CD14-positive monocyte (primary cell): ENCODE data around the gene DNAJB1. TPM values are rescaled to one million over a fixed set of nuclear protein-coding genes. Genes with fewer than 3 reads are reported as not detected.
A peak's percentile ranks its signal among the peaks of the same experiment; 100 is the strongest.
"Not testable (repeated sequence)": the region's sequence is repeated elsewhere in the genome, so short reads cannot be mapped to it uniquely, and the experiment has no call there.

Source experiments
- DNase-seq, 3 donors: peaks; one replicate each; pipeline ENCODE4 v3.0.0-alpha.2; 2011 to 2022
- H2AFZ ChIP-seq: 2 replicates; pipeline ENCODE4 v1.6.0; 2012; ENCODE audit warnings: mild to moderate bottlenecking, low read depth, low read length, inconsistent platforms; ENCODE audit not compliant: insufficient read depth, poor library complexity, severe bottlenecking
- H3K27ac ChIP-seq, 2 donors: 1 replicate in 1 of 2; 2 replicates in 1 of 2; pipeline ENCODE4 v1.5.1; 2012 to 2013; ENCODE audit warnings: low read length in 2 of 2, control low read depth in 1 of 2, inconsistent platforms in 1 of 2, low read depth in 1 of 2, mild to moderate bottlenecking in 1 of 2
- H3K27me3 ChIP-seq, 2 donors: one replicate each; pipeline versions ENCODE4 v1.6.0 to v1.6.1; 2011 to 2013; ENCODE audit warnings: low read length in 2 of 2; ENCODE audit not compliant: control insufficient read depth in 2 of 2, insufficient read depth in 2 of 2
- H3K36me3 ChIP-seq, 2 donors: replicated peaks in 1 of 2; 1 replicate in 1 of 2; 2 replicates in 1 of 2; pipeline versions ENCODE4 v1.5.1 to v1.6.1; 2012 to 2013; ENCODE audit warnings: low read length in 2 of 2, control low read depth in 1 of 2, inconsistent platforms in 1 of 2, mild to moderate bottlenecking in 1 of 2; ENCODE audit not compliant: insufficient read depth in 2 of 2, control insufficient read depth in 1 of 2
- H3K4me1 ChIP-seq, 2 donors: 1 replicate in 1 of 2; 2 replicates in 1 of 2; pipeline versions ENCODE4 v1.5.1 to v1.6.1; 2012 to 2013; ENCODE audit warnings: low read length in 2 of 2, control low read depth in 1 of 2, inconsistent platforms in 1 of 2, mild to moderate bottlenecking in 1 of 2, moderate library complexity in 1 of 2; ENCODE audit not compliant: insufficient read depth in 2 of 2, control insufficient read depth in 1 of 2
- H3K4me2 ChIP-seq: replicated peaks from 2 replicates; pipeline ENCODE3; 2012; ENCODE audit warnings: low read length, moderate library complexity, mild to moderate bottlenecking; ENCODE audit not compliant: poor library complexity, severe bottlenecking; ENCODE audit errors: extremely low read depth
- H3K4me3 ChIP-seq, 3 experiments: fragments of 200-600 bp in 1 of 3; sonication (generic) in 1 of 3; replicated peaks in 1 of 3; 1 replicate in 2 of 3; 2 replicates in 1 of 3; pipeline ENCODE4 v1.5.1; 2011 to 2013; ENCODE audit warnings: low read length in 3 of 3, mild to moderate bottlenecking in 3 of 3, control low read depth in 2 of 3, low read depth in 2 of 3, inconsistent platforms in 1 of 3, moderate library complexity in 1 of 3
- H3K79me2 ChIP-seq: 2 replicates; pipeline ENCODE4 v1.6.0; 2012; ENCODE audit warnings: mild to moderate bottlenecking, control low read depth, inconsistent platforms, low read length, moderate library complexity; ENCODE audit not compliant: insufficient read depth
- H3K9ac ChIP-seq: 2 replicates; pipeline ENCODE4 v1.6.0; 2017; ENCODE audit warnings: low read length, mild to moderate bottlenecking; ENCODE audit not compliant: insufficient read depth, poor library complexity, severe bottlenecking
- H3K9me3 ChIP-seq, 2 donors: replicated peaks in 1 of 2; 1 replicate in 1 of 2; 2 replicates in 1 of 2; pipeline versions ENCODE4 v1.5.1 to v1.6.1; 2012 to 2013; ENCODE audit warnings: low read length in 2 of 2, control low read depth in 1 of 2; ENCODE audit not compliant: control insufficient read depth in 1 of 2, insufficient read depth in 1 of 2
- H4K20me1 ChIP-seq: 2 replicates; pipeline ENCODE4 v1.6.0; 2012; ENCODE audit warnings: mild to moderate bottlenecking, low read length, control low read depth, moderate library complexity; ENCODE audit not compliant: insufficient read depth
- H3K27ac Mint-ChIP-seq, 7 donors: one replicate each; pipeline ENCODE4 v1.8.0; 2020; ENCODE audit warnings: mild to moderate bottlenecking in 7 of 7, mixed read lengths in 7 of 7, moderate library complexity in 6 of 7, inconsistent platforms in 2 of 7
- H3K27me3 Mint-ChIP-seq, 3 donors: one replicate each; pipeline ENCODE4 v1.8.0; 2021 to 2022; ENCODE audit warnings: low read depth in 3 of 3, mild to moderate bottlenecking in 3 of 3, mixed read lengths in 3 of 3, moderate library complexity in 3 of 3, inconsistent platforms in 1 of 3
- H3K36me3 Mint-ChIP-seq, 2 donors: one replicate each; pipeline ENCODE4 v1.8.0; 2020; ENCODE audit warnings: mixed read lengths in 2 of 2, inconsistent platforms in 1 of 2, mild to moderate bottlenecking in 1 of 2
- H3K4me1 Mint-ChIP-seq: one replicate; pipeline ENCODE4 v1.8.0; 2020; ENCODE audit warnings: mild to moderate bottlenecking, mixed read lengths
- H3K4me3 Mint-ChIP-seq, 2 donors: one replicate each; pipeline ENCODE4 v1.8.0; 2020; ENCODE audit warnings: mild to moderate bottlenecking in 2 of 2, mixed read lengths in 2 of 2, moderate library complexity in 1 of 2
- H3K9me3 Mint-ChIP-seq, 7 donors: one replicate each; pipeline ENCODE4 v1.8.0; 2020 to 2022; ENCODE audit warnings: mixed read lengths in 7 of 7, mild to moderate bottlenecking in 6 of 7, moderate library complexity in 6 of 7, inconsistent platforms in 2 of 7
- WGBS: methylation state at CpG from one replicate; pipeline ENCODE4 v1.1.5; 2013; ENCODE audit warnings: missing lambda C conversion rate; ENCODE audit not compliant: insufficient coverage; 5-methylcytosine and 5-hydroxymethylcytosine counted together
- intact Hi-C, 2 donors: fragments of 100-400 bp; cut with micrococcal nuclease; formaldehyde crosslinking; loops; one replicate each; pipeline versions ENCODE4 v1.15.0 to v1.15.1; 2023
- polyA plus RNA-seq, 3 donors: library from polyadenylated mRNA; depleted of rRNA in 1 of 3; unstranded in 2 of 3; stranded (reverse) in 1 of 3; fragments of 300-500 nt in 2 of 3; fragments of >200 nt in 1 of 3; fragmentation: Illumina TruSeq in 2 of 3; gene quantifications; 1 replicate in 2 of 3; 2 replicates in 1 of 3; pipeline ENCODE4 v1.2.3, GENCODE V29; 2012 to 2021
- TF ChIP-seq, protein P1 (sequence below): fragments of 200-600 bp; IDR thresholded peaks from one replicate; pipeline ENCODE4 v1.8.0; 2022; ENCODE audit warnings: antibody characterized with exemption, mild to moderate bottlenecking

Gene DNAJB1
- polyA plus RNA-seq, 3 donors, result 59.3 to 107 (median 70.9) TPM

DNA sequence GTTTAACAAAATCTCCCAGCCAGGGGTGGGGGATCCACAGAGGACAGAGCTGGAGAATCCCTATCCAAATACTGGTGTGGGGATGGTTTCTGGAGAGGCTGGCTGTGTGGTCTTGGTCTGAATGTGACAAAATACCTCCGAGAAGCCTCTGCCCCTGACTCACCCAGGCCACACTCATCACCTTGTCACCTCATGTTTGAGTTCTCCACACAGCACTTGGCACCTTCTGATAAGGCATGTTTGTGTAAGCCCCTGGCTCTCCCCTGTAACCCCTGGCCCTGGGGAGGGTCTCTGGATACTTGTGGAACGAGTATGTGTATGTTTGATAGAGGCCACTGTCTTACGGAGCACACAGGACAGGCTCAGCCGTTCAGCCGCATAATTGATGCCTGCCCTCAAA is 25.9 kb upstream of the DNAJB1 start:
- Histone ChIP-seq H2AFZ (no peak overlapping the region), H3K9me3 (no peaks in the 10 kb centered on the region), H3K36me3 (peaks cover 0 to 5% of the 10 kb centered on the region in 2 donors), H3K4me1 (no peaks in the 10 kb centered on the region), H3K9ac (no peak overlapping the region), H3K27me3 (no peaks in the 10 kb centered on the region), H4K20me1 (no peaks in the 10 kb centered on the region), H3K4me2 (no peak overlapping the region), H3K4me3 (no peak overlapping the region), H3K79me2 (peaks cover 43% of the 10 kb centered on the region), H3K27ac (no peak overlapping the region)
- Mint-ChIP-seq H3K9me3 (no peaks in the 10 kb centered on the region), H3K4me3 (no peak overlapping the region), H3K27ac (peak overlapping the region in 1 of 7 donors; percentile 42), H3K27me3 (peaks cover 0 to 7% (median 3%) of the 10 kb centered on the region in 3 donors), H3K4me1 (peaks cover 7% of the 10 kb centered on the region), H3K36me3 (peaks cover 15 to 34% of the 10 kb centered on the region in 2 donors)
- intact Hi-C loops, result no loop called here
- WGBS, result 96% methylated on average over 4 of the region's 5 CpGs
- DNase-seq, result no peak
- TF ChIP-seq, protein P1, sequence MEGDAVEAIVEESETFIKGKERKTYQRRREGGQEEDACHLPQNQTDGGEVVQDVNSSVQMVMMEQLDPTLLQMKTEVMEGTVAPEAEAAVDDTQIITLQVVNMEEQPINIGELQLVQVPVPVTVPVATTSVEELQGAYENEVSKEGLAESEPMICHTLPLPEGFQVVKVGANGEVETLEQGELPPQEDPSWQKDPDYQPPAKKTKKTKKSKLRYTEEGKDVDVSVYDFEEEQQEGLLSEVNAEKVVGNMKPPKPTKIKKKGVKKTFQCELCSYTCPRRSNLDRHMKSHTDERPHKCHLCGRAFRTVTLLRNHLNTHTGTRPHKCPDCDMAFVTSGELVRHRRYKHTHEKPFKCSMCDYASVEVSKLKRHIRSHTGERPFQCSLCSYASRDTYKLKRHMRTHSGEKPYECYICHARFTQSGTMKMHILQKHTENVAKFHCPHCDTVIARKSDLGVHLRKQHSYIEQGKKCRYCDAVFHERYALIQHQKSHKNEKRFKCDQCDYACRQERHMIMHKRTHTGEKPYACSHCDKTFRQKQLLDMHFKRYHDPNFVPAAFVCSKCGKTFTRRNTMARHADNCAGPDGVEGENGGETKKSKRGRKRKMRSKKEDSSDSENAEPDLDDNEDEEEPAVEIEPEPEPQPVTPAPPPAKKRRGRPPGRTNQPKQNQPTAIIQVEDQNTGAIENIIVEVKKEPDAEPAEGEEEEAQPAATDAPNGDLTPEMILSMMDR, result no peak

DNA sequence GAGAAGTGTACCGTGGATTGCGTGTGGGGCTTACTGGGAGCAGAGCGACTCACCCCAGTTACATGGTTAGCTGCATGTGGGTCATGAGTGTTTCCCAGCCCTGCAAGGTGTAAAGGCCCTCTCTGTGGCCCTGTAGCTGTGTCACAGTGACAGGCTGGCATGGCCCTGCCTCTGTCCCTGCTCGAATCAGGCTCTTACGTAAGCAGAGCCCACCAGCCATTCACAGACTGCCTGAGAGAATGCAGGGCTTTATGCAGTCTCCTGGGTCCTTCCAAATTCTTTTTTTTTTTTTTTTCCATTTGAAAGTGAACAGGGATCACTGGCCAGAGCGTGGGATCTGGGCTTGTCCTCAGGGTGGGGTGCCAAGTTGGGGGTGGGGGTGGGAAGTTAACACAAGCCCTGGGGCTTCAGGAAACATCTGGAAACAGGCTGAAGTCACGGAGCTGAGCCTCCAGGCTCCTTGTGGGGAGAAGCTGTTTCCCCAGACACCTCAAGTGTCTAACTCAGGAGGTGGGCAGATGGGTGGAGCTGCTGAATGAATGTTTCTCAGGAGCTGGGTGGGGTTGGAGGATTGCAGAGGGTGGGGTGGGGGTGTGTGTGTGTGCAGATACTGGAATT is 24.6 kb upstream of the DNAJB1 start:
- H3K79me2 ChIP-seq, result peaks cover 48% of the 10 kb centered on the region
- H3K4me3 Mint-ChIP-seq, result no peak overlapping the region
- no peaks in the 10 kb centered on the region for H3K4me1 ChIP-seq
- H3K4me1 Mint-ChIP-seq, result peaks cover 9% of the 10 kb centered on the region
- peaks cover 11 to 24% of the 10 kb centered on the region in 2 donors for H3K36me3 Mint-ChIP-seq
- H3K27me3 ChIP-seq, result no peaks in the 10 kb centered on the region
- intact Hi-C loops, result no loop called here
- peak overlapping the region in 4 of 7 donors; percentile 47 to 89 (median 55) for H3K27ac Mint-ChIP-seq
- no peak overlapping the region for H3K4me2 ChIP-seq
- peaks cover 0 to 4% (median 3%) of the 10 kb centered on the region in 3 donors for H3K27me3 Mint-ChIP-seq
- no peaks in the 10 kb centered on the region for H3K36me3 ChIP-seq
- H3K4me3 ChIP-seq, result no peak overlapping the region
- no peak overlapping the region for H3K9ac ChIP-seq
- no peaks in the 10 kb centered on the region for H3K9me3 ChIP-seq
- DNase-seq, result peak; percentile 47 to 80 (median 52)
- peak overlapping the region in 1 of 2 donors; percentile 13 for H3K27ac ChIP-seq
- H3K9me3 Mint-ChIP-seq, result no peaks in the 10 kb centered on the region
- no peak overlapping the region for H2AFZ ChIP-seq
- WGBS, result 12% methylated on average over 4 of the region's 7 CpGs
- H4K20me1 ChIP-seq, result no peaks in the 10 kb centered on the region
- TF ChIP-seq, protein P1, result no peak

DNA sequence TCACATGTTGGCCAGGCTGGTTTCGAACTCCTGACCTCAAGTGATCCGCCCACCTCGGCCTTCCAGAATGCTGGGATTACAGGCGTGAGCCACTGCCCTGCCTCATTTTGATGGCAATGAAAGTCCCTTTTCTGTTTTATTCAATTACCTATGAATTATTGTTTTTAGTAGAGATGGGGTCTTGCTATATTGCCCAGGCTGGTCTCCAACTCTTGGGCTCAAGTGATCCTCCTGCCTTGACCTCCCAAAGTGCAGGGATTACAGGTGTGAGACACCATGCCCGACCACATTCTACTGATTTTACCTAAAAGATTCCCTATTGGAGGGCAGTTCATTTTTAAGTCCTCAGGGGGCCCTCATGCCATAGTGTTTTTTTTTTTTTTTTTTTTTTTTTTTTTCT is 23.8 kb upstream of the DNAJB1 start:
- H3K9me3 Mint-ChIP-seq, H3K27me3 ChIP-seq, H4K20me1 ChIP-seq, intact Hi-C loops, H2AFZ ChIP-seq, H3K27ac ChIP-seq, H3K4me3 ChIP-seq, H3K36me3 ChIP-seq, DNase-seq, H3K27ac Mint-ChIP-seq, H3K27me3 Mint-ChIP-seq, H3K4me3 Mint-ChIP-seq, H3K4me2 ChIP-seq, H3K9me3 ChIP-seq, H3K9ac ChIP-seq, H3K4me1 ChIP-seq: not testable (repeated sequence)
- peaks cover 53% of the 10 kb centered on the region for H3K79me2 ChIP-seq
- no CpG with 5 or more reads among the region's 5 CpGs for WGBS
- Mint-ChIP-seq H3K4me1 (peaks cover 11% of the 10 kb centered on the region), H3K36me3 (peaks cover 11 to 22% of the 10 kb centered on the region in 2 donors)
